HEK293 (cell line): Measurements from ENCODE around the gene ACTG2.
A peak's percentile ranks its signal among the peaks of the same experiment; 100 is the strongest.

ENCODE experiments used
- CTCF ChIA-PET: fragments of 350-600 bp; formaldehyde crosslinking; extraction: SDS; loops from one replicate; lab custom pipeline; 2021; ENCODE audit warnings: antibody characterized with exemption; lab: Yijun Ruan, JAX
- POLR2A ChIA-PET: fragments of 300-600 bp; formaldehyde crosslinking; extraction: SDS; loops from one replicate; lab custom pipeline; 2020; ENCODE audit warnings: antibody characterized with exemption, inconsistent platforms; lab: Yijun Ruan, JAX
- H3K27ac ChIP-seq: fragments of 200-500 bp; sonication (Bioruptor generic); 2 replicates; pipeline ENCODE4 v1.5.1; 2014; ENCODE audit warnings: low read depth, low read length, control low read depth, inconsistent platforms; ENCODE audit errors: extremely low read depth
- H3K36me3 ChIP-seq, 2 experiments: fragments of 200-500 bp in 1 of 2; sonication (Bioruptor generic) in 1 of 2; 1 replicate in 1 of 2; 2 replicates in 1 of 2; pipeline ENCODE4 v1.5.1; 2014 to 2017; ENCODE audit warnings: inconsistent platforms in 2 of 2, low read length in 2 of 2; ENCODE audit not compliant: control insufficient read depth in 2 of 2, insufficient read depth in 1 of 2
- H3K4me1 ChIP-seq: fragments of 200-500 bp; sonication (Bioruptor generic); 2 replicates; pipeline ENCODE4 v1.5.1; 2014; ENCODE audit warnings: mild to moderate bottlenecking, low read length, inconsistent platforms; ENCODE audit not compliant: control insufficient read depth, insufficient read depth
- H3K4me3 ChIP-seq: 2 replicates; pipeline ENCODE4 v1.5.1; 2011; ENCODE audit warnings: low read depth, mild to moderate bottlenecking, control low read depth, low read length, moderate library complexity
- H3K9me3 ChIP-seq: fragments of 200-500 bp; sonication (Bioruptor generic); 2 replicates; pipeline ENCODE4 v1.5.1; 2014; ENCODE audit warnings: low read depth, low read length, inconsistent platforms; ENCODE audit not compliant: control insufficient read depth, insufficient read depth
- BCL11A ChIP-seq: fragments of 450-650 bp; formaldehyde crosslinking; IDR thresholded peaks from 2 replicates; pipeline ENCODE4 v1.5.1; 2016; ENCODE audit warnings: low read depth, missing biosample characterization, missing genetic modification characterization
- EGR2 ChIP-seq: fragments of 450-650 bp; formaldehyde crosslinking; IDR thresholded peaks from 2 replicates; pipeline ENCODE4 v1.5.1; 2016; ENCODE audit warnings: low read depth, missing biosample characterization, missing genetic modification characterization
- ELK4 ChIP-seq: IDR thresholded peaks from 2 replicates; pipeline ENCODE4 v1.6.1; 2011; ENCODE audit warnings: mild to moderate bottlenecking, low read depth, low read length, borderline replicate concordance
- GLIS2 ChIP-seq: fragments of 450-650 bp; formaldehyde crosslinking; IDR thresholded peaks from 2 replicates; pipeline ENCODE4 v1.5.1; 2016; ENCODE audit warnings: missing biosample characterization, missing genetic modification characterization
- HOXD13 ChIP-seq: sonication (generic); formaldehyde crosslinking; IDR thresholded peaks from 2 replicates; pipeline ENCODE4 v1.8.0; 2022; ENCODE audit warnings: missing genetic modification reagents, borderline replicate concordance
- SP2 ChIP-seq: fragments of 450-650 bp; formaldehyde crosslinking; IDR thresholded peaks from 2 replicates; pipeline ENCODE4 v1.5.1; 2016; ENCODE audit warnings: missing biosample characterization, missing genetic modification characterization
- WT1 ChIP-seq: fragments of 450-650 bp; formaldehyde crosslinking; IDR thresholded peaks from 2 replicates; pipeline ENCODE4 v1.5.1; 2016; ENCODE audit warnings: missing biosample characterization, missing genetic modification characterization
- ZBTB17 ChIP-seq: fragments of 450-650 bp; formaldehyde crosslinking; IDR thresholded peaks from 2 replicates; pipeline ENCODE4 v1.5.1; 2016; ENCODE audit warnings: missing biosample characterization, missing genetic modification characterization
- ZBTB49 ChIP-seq: fragments of 450-650 bp; formaldehyde crosslinking; IDR thresholded peaks from 2 replicates; pipeline ENCODE4 v1.5.1; 2016; ENCODE audit warnings: missing biosample characterization, missing genetic modification characterization, low read depth
- ZNF10 ChIP-seq: fragments of 450-650 bp; formaldehyde crosslinking; IDR thresholded peaks from 2 replicates; pipeline ENCODE4 v1.5.1; 2017; ENCODE audit warnings: missing biosample characterization, missing genetic modification characterization
- ZNF138 ChIP-seq: fragments of 450-650 bp; formaldehyde crosslinking; IDR thresholded peaks from 2 replicates; pipeline ENCODE4 v1.5.1; 2016; ENCODE audit warnings: missing biosample characterization, missing genetic modification characterization, borderline replicate concordance
- ZNF146 ChIP-seq: fragments of 450-650 bp; formaldehyde crosslinking; IDR thresholded peaks from 2 replicates; pipeline ENCODE4 v1.5.1; 2016; ENCODE audit warnings: missing biosample characterization, missing genetic modification characterization
- ZNF202 ChIP-seq: fragments of 450-650 bp; formaldehyde crosslinking; IDR thresholded peaks from 2 replicates; pipeline ENCODE4 v1.5.1; 2016; ENCODE audit warnings: missing biosample characterization, missing genetic modification characterization, borderline replicate concordance
- ZNF24 ChIP-seq: fragments of 450-650 bp; formaldehyde crosslinking; IDR thresholded peaks from 2 replicates; pipeline ENCODE4 v1.5.1; 2016; ENCODE audit warnings: missing biosample characterization, missing genetic modification characterization
- ZNF274 ChIP-seq, 2 experiments: fragments of 200-500 bp in 1 of 2; fragments of 450-650 bp in 1 of 2; sonication (Bioruptor generic) in 1 of 2; formaldehyde crosslinking in 1 of 2; IDR thresholded peaks; 2 replicates each; pipeline versions ENCODE4 v1.5.1 to v1.6.1; 2014 to 2016; ENCODE audit warnings: borderline replicate concordance in 1 of 2, inconsistent platforms in 1 of 2, low read length in 1 of 2, missing biosample characterization in 1 of 2, missing genetic modification characterization in 1 of 2
- ZNF280D ChIP-seq: fragments of 450-650 bp; formaldehyde crosslinking; IDR thresholded peaks from 2 replicates; pipeline ENCODE4 v1.5.1; 2016; ENCODE audit warnings: missing biosample characterization, missing genetic modification characterization
- ZNF488 ChIP-seq: fragments of 450-650 bp; formaldehyde crosslinking; IDR thresholded peaks from 2 replicates; pipeline ENCODE4 v1.5.1; 2016; ENCODE audit warnings: missing biosample characterization, missing genetic modification characterization
- ZNF513 ChIP-seq: fragments of 450-650 bp; IDR thresholded peaks from 2 replicates; pipeline ENCODE4 v1.5.1; 2018; ENCODE audit warnings: missing biosample characterization, missing genetic modification characterization
- ZNF555 ChIP-seq: fragments of 450-650 bp; formaldehyde crosslinking; conservative IDR thresholded peaks from 2 replicates; pipeline ENCODE4 v1.5.1; 2017; ENCODE audit warnings: missing biosample characterization, mild to moderate bottlenecking, missing genetic modification characterization, inconsistent platforms
- ZNF629 ChIP-seq: fragments of 450-650 bp; formaldehyde crosslinking; IDR thresholded peaks from 2 replicates; pipeline ENCODE4 v1.5.1; 2017; ENCODE audit warnings: missing biosample characterization, missing genetic modification characterization
- ZNF660 ChIP-seq: fragments of 450-650 bp; IDR thresholded peaks from 2 replicates; pipeline ENCODE4 v1.5.1; 2018; ENCODE audit warnings: missing biosample characterization, mild to moderate bottlenecking, missing genetic modification characterization
- ZNF677 ChIP-seq: fragments of 450-650 bp; IDR thresholded peaks from 2 replicates; pipeline ENCODE4 v1.5.0; 2018; ENCODE audit warnings: missing biosample characterization, mild to moderate bottlenecking, missing genetic modification characterization, moderate library complexity
- ZNF747 ChIP-seq: fragments of 450-650 bp; formaldehyde crosslinking; IDR thresholded peaks from 2 replicates; pipeline ENCODE4 v1.5.1; 2016; ENCODE audit warnings: missing biosample characterization, missing genetic modification characterization
- ZNF791 ChIP-seq: fragments of 450-650 bp; formaldehyde crosslinking; IDR thresholded peaks from 2 replicates; pipeline ENCODE4 v1.5.1; 2016; ENCODE audit warnings: missing biosample characterization, missing genetic modification characterization
- ZNF843 ChIP-seq: fragments of 450-650 bp; formaldehyde crosslinking; IDR thresholded peaks from 2 replicates; pipeline ENCODE4 v1.5.1; 2016; ENCODE audit warnings: missing biosample characterization, missing genetic modification characterization

Gene ACTG2

GRCh38 chr2:73952499-73953446, 60.0 kb downstream of the ACTG2 start:
- TF ChIP-seq ZNF660 (no peak), ZBTB17 (no peak), ZNF488 (no peak), GLIS2 (tag by site-specific recombination) (no peak), ZBTB49 (no peak), ZNF10 (tag by site-specific recombination) (no peak), ZNF202 (no peak), WT1 (tag by site-specific recombination) (peak; percentile 24; the same call in 1 of the 2 replicates), SP2 (tag by site-specific recombination) (no peak), BCL11A (tag by site-specific recombination) (no peak), ZNF274 (IDR thresholded peaks at IDR 0.05; ENCODE audit: low read length) (no peak), ZNF274 (tag by site-specific recombination; IDR thresholded peaks at IDR 0.05; ENCODE audit: borderline replicate concordance) (no peak), HOXD13 (CRISPR knock-in tag) (no peak), ZNF513 (tag by site-specific recombination) (peak; percentile 93)
- Histone ChIP-seq H3K9me3 (no peaks in the 10 kb centered on the region), H3K4me3 (no peak overlapping the region), H3K4me1 (no peaks in the 10 kb centered on the region), H3K36me3 (peaks cover 33 to 93% of the 10 kb centered on the region in 2 experiments), H3K27ac (no peak overlapping the region)
- POLR2A ChIA-PET = no interaction called here
- CTCF ChIA-PET = interaction anchor here (0.7 kb wide), 1 partner anchor 247 kb away, joined by 3 read pairs; no protein-coding TSS in a partner anchor

- H3K36me3 ChIP-seq = peaks cover 43 to 79% of the 10 kb centered on the region in 2 experiments
- no peak overlapping the region for H3K27ac ChIP-seq
- H3K4me1 ChIP-seq = no peaks in the 10 kb centered on the region
- POLR2A ChIA-PET = no interaction called here
- CTCF ChIA-PET = interaction anchor here (0.6 to 0.8 kb wide), 2 partner anchors 23 to 228 kb away, joined by 3 read pairs; no protein-coding TSS in a partner anchor
- no peaks in the 10 kb centered on the region for H3K9me3 ChIP-seq
- H3K4me3 ChIP-seq = no peak overlapping the region
- no peak for TF ChIP-seq ELK4
- TF ChIP-seq ZNF791 (tag by site-specific recombination) = no peak
- TF ChIP-seq ZNF24 = no peak
- no peak for TF ChIP-seq ZNF280D (tag by site-specific recombination)
- no peak for TF ChIP-seq ZNF629
- TF ChIP-seq ZNF843 (tag by site-specific recombination) = no peak
- no peak for TF ChIP-seq EGR2
- TF ChIP-seq ZNF555 (tag by site-specific recombination) = no peak
- no peak for TF ChIP-seq ZBTB17
- TF ChIP-seq ZNF146 (tag by site-specific recombination) = no peak
- no peak for TF ChIP-seq ZNF138 (tag by site-specific recombination)
- no peak for TF ChIP-seq ZNF747 (tag by site-specific recombination)
- no peak for TF ChIP-seq ZNF677
Observed at GRCh38 chr2:73956218-73956865, 63.5 kb downstream of the ACTG2 start.
